ENCODE measurements around the gene STEAP3.

DNA sequence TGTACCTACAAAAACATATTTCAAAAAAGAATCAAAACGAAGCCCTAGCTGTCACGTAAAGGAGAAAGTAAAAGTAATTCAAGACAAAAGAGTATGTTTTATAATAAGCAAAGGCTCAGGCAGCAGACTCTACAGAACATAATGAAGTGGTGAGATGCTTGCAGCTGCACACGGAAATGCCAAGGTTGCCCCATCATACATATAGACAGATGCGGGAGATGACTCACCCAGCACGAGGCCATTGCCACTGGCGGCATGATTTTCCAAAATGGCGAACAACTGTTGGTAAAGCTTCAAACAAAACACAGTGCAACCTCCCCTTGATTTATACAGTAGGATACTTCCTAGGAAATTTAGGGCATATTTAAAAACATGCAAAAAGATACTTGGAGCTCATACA is 39.1 kb upstream of the STEAP3 start:
- TF ChIP-seq, protein P1, sequence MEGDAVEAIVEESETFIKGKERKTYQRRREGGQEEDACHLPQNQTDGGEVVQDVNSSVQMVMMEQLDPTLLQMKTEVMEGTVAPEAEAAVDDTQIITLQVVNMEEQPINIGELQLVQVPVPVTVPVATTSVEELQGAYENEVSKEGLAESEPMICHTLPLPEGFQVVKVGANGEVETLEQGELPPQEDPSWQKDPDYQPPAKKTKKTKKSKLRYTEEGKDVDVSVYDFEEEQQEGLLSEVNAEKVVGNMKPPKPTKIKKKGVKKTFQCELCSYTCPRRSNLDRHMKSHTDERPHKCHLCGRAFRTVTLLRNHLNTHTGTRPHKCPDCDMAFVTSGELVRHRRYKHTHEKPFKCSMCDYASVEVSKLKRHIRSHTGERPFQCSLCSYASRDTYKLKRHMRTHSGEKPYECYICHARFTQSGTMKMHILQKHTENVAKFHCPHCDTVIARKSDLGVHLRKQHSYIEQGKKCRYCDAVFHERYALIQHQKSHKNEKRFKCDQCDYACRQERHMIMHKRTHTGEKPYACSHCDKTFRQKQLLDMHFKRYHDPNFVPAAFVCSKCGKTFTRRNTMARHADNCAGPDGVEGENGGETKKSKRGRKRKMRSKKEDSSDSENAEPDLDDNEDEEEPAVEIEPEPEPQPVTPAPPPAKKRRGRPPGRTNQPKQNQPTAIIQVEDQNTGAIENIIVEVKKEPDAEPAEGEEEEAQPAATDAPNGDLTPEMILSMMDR (IDR thresholded peaks at IDR 0.05): no peak
- TF ChIP-seq BHLHE40 (IDR thresholded peaks at IDR 0.05; ENCODE audit: low read depth, low read length) (no peak), RCOR1 (IDR thresholded peaks at IDR 0.05; ENCODE audit: low read depth, low read length) (no peak), EHMT2 (IDR thresholded peaks at IDR 0.05; ENCODE audit: low read depth) (no peak), RAD21 (conservative IDR thresholded peaks at IDR 0.05 in 1 of 2, IDR thresholded peaks at IDR 0.05 in 1 of 2) (no peak), CBX2 (IDR thresholded peaks at IDR 0.05; ENCODE audit: borderline replicate concordance, low read depth) (no peak), POLR2A (IDR thresholded peaks at IDR 0.05; ENCODE audit: low read length) (no peak), RARB (CRISPR knock-in tag; IDR thresholded peaks at IDR 0.05) (no peak), JUN (IDR thresholded peaks at IDR 0.05) (no peak), SREBF2 (IDR thresholded peaks at IDR 0.05) (no peak)

Measured in A549 (cell line).